ENCODE measurements around the gene PLEKHG7. TPM values are rescaled to one million over a fixed set of nuclear protein-coding genes. Genes with fewer than 3 reads are reported as not detected.

PLEKHG7 gene
- total RNA-seq, 1 donor from 2014 or later = 0.28 TPM

DNA sequence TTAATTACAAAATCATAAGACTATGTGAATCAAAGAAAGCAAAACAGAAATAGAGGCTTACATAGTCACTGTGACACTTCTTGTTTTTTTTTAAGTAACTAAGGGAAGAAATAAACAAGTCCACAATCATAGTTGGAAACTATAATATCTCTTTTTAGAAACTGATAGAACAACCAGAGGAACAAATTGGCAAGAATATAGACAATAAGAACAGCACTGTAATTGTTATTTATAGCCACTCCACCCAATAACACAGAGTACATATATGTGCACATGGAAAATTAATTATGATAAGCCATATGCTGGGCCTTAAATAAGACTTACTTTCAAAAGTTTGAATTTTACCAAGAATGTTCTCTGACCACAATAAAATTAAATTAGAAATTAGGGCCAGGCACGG is 101.1 kb downstream of the PLEKHG7 start:
- no peak for ATAC-seq

DNA sequence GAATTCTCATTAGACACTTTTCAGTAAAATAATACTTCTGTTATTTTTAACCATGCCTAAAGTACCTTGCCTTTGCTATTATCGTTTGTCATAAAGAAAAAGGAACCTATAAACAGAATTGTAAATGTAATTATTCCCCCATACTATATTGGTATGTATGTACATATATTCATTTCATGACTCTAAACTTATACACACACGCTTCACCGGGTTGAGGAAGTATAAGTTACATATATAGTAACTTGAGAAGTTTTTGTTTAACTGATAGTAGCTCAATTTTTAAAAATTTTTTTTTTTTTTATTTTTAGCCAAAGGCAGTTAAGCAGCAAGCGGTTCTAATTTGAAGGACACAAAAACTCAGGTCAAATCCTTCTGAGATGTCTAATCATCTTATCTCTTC is 107.6 kb downstream of the PLEKHG7 start:
- no peak for ATAC-seq

DNA sequence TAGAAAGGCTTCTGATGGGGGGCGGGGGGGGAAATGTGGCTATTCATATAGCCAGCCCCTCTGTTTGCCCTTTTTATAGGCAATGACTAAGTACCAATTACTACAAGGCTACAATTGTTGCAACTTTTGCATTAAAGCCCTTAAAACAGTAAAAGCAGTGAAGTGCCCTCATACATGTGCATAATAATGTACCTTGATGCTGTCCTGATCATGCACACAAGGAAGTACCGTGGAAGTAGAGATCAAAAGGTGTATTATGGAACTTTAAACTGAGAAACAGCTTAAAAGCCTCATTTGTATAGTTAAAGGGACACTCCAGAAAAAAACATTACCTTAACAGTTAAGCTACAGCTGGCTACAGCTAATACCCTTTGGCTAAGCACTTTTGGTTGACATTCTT is 111.8 kb downstream of the PLEKHG7 start:
- ATAC-seq = no peak

DNA sequence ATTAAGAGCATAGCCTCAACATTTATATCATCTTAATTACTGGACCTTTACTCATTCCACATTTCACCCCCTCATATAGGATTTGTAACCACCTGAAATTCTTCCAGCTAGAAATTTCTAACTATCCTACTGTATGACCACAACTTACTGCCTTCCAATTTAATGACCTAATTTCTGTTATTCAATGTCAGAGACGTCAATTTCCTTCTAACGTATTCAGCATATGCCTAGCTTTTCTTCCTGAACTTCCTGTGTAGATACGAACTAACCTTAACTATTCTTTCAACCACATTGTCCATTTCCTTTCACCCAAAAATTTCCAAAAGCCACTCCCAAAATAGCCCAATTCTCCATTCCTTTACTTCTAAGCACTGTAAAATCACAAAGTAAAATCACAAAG is 118.4 kb downstream of the PLEKHG7 start:
- no peak for ATAC-seq

Other genes starting within 250 kb of the PLEKHG7 start
- gene EEA1, start 226.3 kb downstream of the PLEKHG7 start, total RNA-seq = 35.1 TPM